K562 (cell line): ENCODE data around the gene XPO1.

Experiments
- BMI1 ChIP-seq: fragments of 150-350 bp; IDR thresholded peaks from 2 replicates; pipeline ENCODE4 v1.6.1; 2014; ENCODE audit warnings: low read length
- MAFF ChIP-seq: IDR thresholded peaks from 2 replicates; pipeline ENCODE4 v1.6.1; 2012; ENCODE audit warnings: low read length, improper control_type of control experiment
- NFE2L1 ChIP-seq: fragments of 450-650 bp; IDR thresholded peaks from 2 replicates; pipeline ENCODE4 v1.6.1; 2016; ENCODE audit warnings: missing genetic modification characterization, low read depth, mild to moderate bottlenecking, missing compliant biosample characterization, moderate library complexity, borderline replicate concordance
- NFYB ChIP-seq: IDR thresholded peaks from 2 replicates; pipeline ENCODE4 v1.6.1; 2011; ENCODE audit warnings: mild to moderate bottlenecking, moderate library complexity; ENCODE audit not compliant: insufficient read length; ENCODE audit errors: extremely low read depth
- NONO ChIP-seq, 2 experiments: fragments of 200-400 bp in 1 of 2; fragments of 450-650 bp in 1 of 2; formaldehyde crosslinking in 1 of 2; IDR thresholded peaks; 2 replicates each; pipeline ENCODE4 v1.6.1; 2017; ENCODE audit warnings: low read depth in 2 of 2, mild to moderate bottlenecking in 2 of 2, moderate library complexity in 2 of 2, low read length in 1 of 2
- SREBF1 ChIP-seq: fragments of 150-350 bp; IDR thresholded peaks from 2 replicates; pipeline ENCODE4 v1.6.1; 2014; ENCODE audit warnings: antibody characterized with exemption, low read depth, low read length, borderline replicate concordance
- ZC3H4 ChIP-seq: sonication (generic); formaldehyde crosslinking; IDR thresholded peaks from 2 replicates; pipeline ENCODE4 v1.9.0; 2021; ENCODE audit warnings: missing genetic modification reagents, borderline replicate concordance
- ZNF589 ChIP-seq: fragments of 200-800 bp; sonication (Bioruptor generic); IDR thresholded peaks from 2 replicates; pipeline ENCODE4 v1.6.1; 2016; ENCODE audit warnings: low read depth, missing genetic modification characterization, missing compliant biosample characterization
- ZNF644 ChIP-seq: fragments of 200-800 bp; sonication (Bioruptor generic); IDR thresholded peaks from 2 replicates; pipeline ENCODE4 v1.6.1; 2016; ENCODE audit warnings: low read depth, missing genetic modification characterization, missing compliant biosample characterization
- TF ChIP-seq, protein P1 (sequence below), 2 experiments: fragments of 450-650 bp in 1 of 2; sonication (generic) in 1 of 2; formaldehyde crosslinking in 1 of 2; IDR thresholded peaks in 1 of 2; conservative IDR thresholded peaks in 1 of 2; 2 replicates each; pipeline versions ENCODE4 v1.6.1 to v1.8.1; 2016 to 2023; ENCODE audit warnings: mild to moderate bottlenecking in 2 of 2, moderate library complexity in 2 of 2, inconsistent platforms in 1 of 2, missing genetic modification reagents in 1 of 2

GRCh38 chr2:61461404-61461803 lies 76.8 kb downstream of the XPO1 start:
- no peak for TF ChIP-seq ZNF644 (tag)
- no peak for TF ChIP-seq ZC3H4 (CRISPR knock-in tag)
- no peak for TF ChIP-seq NONO (IDR thresholded peaks at IDR 0.05; ENCODE audit: low read depth in 2 of 2, low read length in 1 of 2)
- TF ChIP-seq NFYB: no peak
- no peak for TF ChIP-seq MAFF
- TF ChIP-seq, protein P1, sequence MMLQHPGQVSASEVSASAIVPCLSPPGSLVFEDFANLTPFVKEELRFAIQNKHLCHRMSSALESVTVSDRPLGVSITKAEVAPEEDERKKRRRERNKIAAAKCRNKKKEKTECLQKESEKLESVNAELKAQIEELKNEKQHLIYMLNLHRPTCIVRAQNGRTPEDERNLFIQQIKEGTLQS (IDR thresholded peaks at IDR 0.05): no peak
- TF ChIP-seq, protein P1 (CRISPR knock-in tag; conservative IDR thresholded peaks at IDR 0.05): no peak
- TF ChIP-seq BMI1: no peak
- no peak for TF ChIP-seq SREBF1
- no peak for TF ChIP-seq ZNF589 (CRISPR knock-in tag)
- no peak for TF ChIP-seq NFE2L1 (tag)
